GM20000 (cell line): ENCODE results near the gene ZNF609.
A peak's percentile ranks its signal among the peaks of the same experiment; 100 is the strongest.

Experiments
- DNase-seq: peaks from one replicate; pipeline ENCODE4 v3.0.0; 2012; ENCODE audit warnings: low spot score
- TF ChIP-seq, protein P1 (sequence below): IDR thresholded peaks from 2 replicates; pipeline ENCODE4 v1.5.1; 2012; ENCODE audit warnings: mild to moderate bottlenecking, control low read depth; ENCODE audit errors: extremely low read depth, missing control alignments

ZNF609 gene

GRCh38 chr15:64656508-64656907 is 196.1 kb downstream of the ZNF609 start:
- TF ChIP-seq, protein P1, sequence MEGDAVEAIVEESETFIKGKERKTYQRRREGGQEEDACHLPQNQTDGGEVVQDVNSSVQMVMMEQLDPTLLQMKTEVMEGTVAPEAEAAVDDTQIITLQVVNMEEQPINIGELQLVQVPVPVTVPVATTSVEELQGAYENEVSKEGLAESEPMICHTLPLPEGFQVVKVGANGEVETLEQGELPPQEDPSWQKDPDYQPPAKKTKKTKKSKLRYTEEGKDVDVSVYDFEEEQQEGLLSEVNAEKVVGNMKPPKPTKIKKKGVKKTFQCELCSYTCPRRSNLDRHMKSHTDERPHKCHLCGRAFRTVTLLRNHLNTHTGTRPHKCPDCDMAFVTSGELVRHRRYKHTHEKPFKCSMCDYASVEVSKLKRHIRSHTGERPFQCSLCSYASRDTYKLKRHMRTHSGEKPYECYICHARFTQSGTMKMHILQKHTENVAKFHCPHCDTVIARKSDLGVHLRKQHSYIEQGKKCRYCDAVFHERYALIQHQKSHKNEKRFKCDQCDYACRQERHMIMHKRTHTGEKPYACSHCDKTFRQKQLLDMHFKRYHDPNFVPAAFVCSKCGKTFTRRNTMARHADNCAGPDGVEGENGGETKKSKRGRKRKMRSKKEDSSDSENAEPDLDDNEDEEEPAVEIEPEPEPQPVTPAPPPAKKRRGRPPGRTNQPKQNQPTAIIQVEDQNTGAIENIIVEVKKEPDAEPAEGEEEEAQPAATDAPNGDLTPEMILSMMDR: no peak
- DNase-seq: no peak

DNA sequence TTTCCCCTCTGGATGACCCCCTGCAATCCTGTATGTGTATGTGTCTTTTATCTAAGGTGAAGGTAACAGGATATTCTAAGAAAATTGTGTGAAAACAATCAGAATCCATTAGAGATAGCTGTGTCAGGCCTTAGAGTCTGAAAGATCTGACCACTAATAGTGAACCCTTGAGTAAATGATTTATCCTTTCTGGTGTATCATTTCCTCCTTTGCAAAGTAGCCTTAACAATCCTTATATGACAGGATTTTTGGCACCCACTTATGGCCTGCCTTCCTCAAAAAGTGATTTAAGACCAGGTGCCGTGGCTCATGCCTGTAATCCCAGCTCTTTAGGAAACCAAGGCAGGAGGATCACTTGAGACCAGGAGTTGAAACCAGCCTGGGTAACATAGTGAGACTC is 204.8 kb downstream of the ZNF609 start:
- DNase-seq: no peak
- TF ChIP-seq, protein P1: no peak

- TF ChIP-seq, protein P1: no peak
- DNase-seq: no peak
These were observed 207.4 kb downstream of the ZNF609 start for GRCh38 chr15:64667736-64668161.

- TF ChIP-seq, protein P1: no peak
- DNase-seq: no peak
These were observed 213.5 kb downstream of the ZNF609 start for GRCh38 chr15:64673866-64674265.

GRCh38 chr15:64678126-64678819 is 217.9 kb downstream of the ZNF609 start:
- TF ChIP-seq, protein P1: no peak
- DNase-seq: no peak

DNA sequence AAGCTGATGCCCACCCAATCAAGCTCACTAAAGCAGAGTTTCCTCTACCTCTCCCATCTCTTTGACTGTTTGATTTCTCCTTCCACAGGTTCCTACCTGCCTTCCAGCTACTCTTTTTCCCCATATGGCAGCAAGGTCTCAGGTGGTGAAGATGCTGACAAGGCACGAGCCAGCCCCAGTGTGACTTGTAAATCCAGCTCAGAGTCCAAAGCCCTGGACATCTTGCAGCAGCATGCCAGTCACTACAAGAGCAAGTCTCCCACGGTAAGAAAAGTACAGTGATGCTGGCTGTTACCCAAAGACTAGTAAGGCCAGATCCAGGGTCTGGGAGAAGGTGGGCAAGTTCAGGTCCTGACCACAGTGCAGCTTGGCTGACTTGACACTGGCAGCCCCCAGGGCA is 219.7 kb downstream of the ZNF609 start:
- TF ChIP-seq, protein P1: no peak
- no peak for DNase-seq

DNA sequence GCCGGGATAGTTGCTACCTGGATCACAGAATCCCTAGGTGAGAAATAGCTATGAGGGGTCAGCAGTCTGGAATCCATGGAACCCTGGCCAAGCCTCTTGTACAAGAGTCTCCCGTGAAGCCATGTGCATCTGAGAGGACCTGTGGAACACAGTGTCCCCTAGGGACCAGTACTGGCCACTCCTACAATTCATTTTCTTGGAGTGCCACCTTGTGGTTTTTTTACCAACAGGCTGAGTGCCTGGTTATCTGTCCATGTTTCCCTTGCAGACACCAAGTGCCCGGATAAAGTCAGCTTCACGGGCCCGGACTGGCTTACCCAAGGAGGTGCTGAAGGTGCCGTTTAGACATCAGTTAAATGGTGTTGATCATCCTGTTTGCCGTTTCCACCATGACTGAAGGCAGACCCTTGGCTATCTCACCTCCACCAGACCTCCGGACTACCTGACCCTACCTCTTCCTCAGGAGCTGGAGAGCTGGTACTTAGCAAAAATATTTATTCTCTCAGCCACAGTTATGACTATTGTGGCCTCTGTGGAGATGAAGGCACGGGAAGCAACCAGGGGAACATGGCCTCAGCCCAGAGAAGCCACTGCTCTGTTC is 221.1 kb downstream of the ZNF609 start:
- peak; percentile 51 for DNase-seq
- TF ChIP-seq, protein P1: peak; percentile 26
